ENCODE data around the gene PALD1. TPM values are rescaled to one million over a fixed set of nuclear protein-coding genes. Genes with fewer than 3 reads are reported as not detected.
A peak's percentile ranks its signal among the peaks of the same experiment; 100 is the strongest.

Gene PALD1
- total and polyA plus RNA-seq, 9 of the 15 experiments (the other 6 are each of a cell fraction or from before 2014, with no cell fraction given): 0.03 to 0.29 (median 0.09) TPM; not detected in 2

- TF ChIP-seq POU5F1 (IDR thresholded peaks at IDR 0.05; ENCODE audit: borderline replicate concordance, low read depth, low read length, partially characterized antibody): no peak
- TF ChIP-seq ZNF77 (CRISPR knock-in tag; IDR thresholded peaks at IDR 0.05): no peak
- no peak for TF ChIP-seq RREB1 (CRISPR knock-in tag; IDR thresholded peaks at IDR 0.05)
- TF ChIP-seq POLR2AphosphoS2 (IDR thresholded peaks at IDR 0.05; ENCODE audit: low read length): no peak
- no peak for TF ChIP-seq FUS (optimal IDR thresholded peaks at IDR 0.05; ENCODE audit: low read depth, low read length)
- TF ChIP-seq MEF2D (tag; conservative IDR thresholded peaks at IDR 0.05; ENCODE audit: low read depth): no peak
- TF ChIP-seq ZNF253 (CRISPR knock-in tag; conservative IDR thresholded peaks at IDR 0.05): no peak
- no peak for TF ChIP-seq HCFC1 (IDR thresholded peaks at IDR 0.05; ENCODE audit: low read depth, low read length)
- TF ChIP-seq RUNX1 (IDR thresholded peaks at IDR 0.05; ENCODE audit: low read depth): no peak
- no peak for TF ChIP-seq USF1 (CRISPR knock-in tag; IDR thresholded peaks at IDR 0.05)
- no peak for TF ChIP-seq CBX3 (IDR thresholded peaks at IDR 0.05; ENCODE audit: borderline replicate concordance in 1 of 2, low read length in 2 of 2)
- peak; percentile 71; the same call in 1 of the 2 replicates for TF ChIP-seq ESRRA (IDR thresholded peaks at IDR 0.05; ENCODE audit: borderline replicate concordance, low read depth)
- no peak for TF ChIP-seq THRA (IDR thresholded peaks at IDR 0.05)
- no peak for TF ChIP-seq HDAC6 (IDR thresholded peaks at IDR 0.05; ENCODE audit: low read depth, low read length)
- TF ChIP-seq SMC3 (conservative IDR thresholded peaks at IDR 0.05; ENCODE audit: insufficient read depth, low read depth, low read length): peak; percentile 76
- TF ChIP-seq SFPQ (IDR thresholded peaks at IDR 0.05; ENCODE audit: low read depth, low read length): no peak
- no peak for TF ChIP-seq ZNF41 (CRISPR knock-in tag; conservative IDR thresholded peaks at IDR 0.05)
Measured at GRCh38 chr10:70537398-70538194, 59.0 kb downstream of the PALD1 start (continued).
